Forelimb muscle (tissue), 1 donor: Measurements from ENCODE around the gene NOX3. TPM values are rescaled to one million over a fixed set of nuclear protein-coding genes. Genes with fewer than 3 reads are reported as not detected.

Experiments
- DNase-seq: peaks from one replicate; pipeline ENCODE4 v3.0.0-alpha.2; 2013; ENCODE audit warnings: low read depth
- polyA plus RNA-seq: library from polyadenylated mRNA; unstranded; fragments of 120-200 nt; gene quantifications from one replicate; pipeline ENCODE4 v1.2.1, GENCODE V29; 2013; ENCODE audit not compliant: insufficient read length

Gene NOX3
- polyA plus RNA-seq, 1 donor: not detected

DNA sequence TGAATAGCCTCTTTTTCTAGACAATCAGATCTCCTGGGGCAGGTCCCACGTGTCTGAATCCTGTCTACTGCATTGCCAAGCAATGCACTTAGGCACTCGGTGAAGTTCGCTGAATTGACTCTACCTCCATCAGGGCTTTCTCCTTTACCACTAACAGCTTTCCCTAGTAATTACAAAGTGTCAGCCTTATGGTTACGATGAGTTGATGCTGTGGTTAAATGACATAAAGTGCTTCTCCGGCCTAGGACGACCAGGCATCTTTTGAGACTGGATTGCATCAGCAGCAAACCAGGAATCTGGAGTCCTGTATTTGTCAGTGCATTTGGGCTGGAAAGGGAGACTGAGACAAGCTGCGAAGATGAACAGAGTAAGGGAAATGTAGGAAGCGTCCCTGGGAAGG lies 21.5 kb downstream of the NOX3 start:
- no peak for DNase-seq

DNA sequence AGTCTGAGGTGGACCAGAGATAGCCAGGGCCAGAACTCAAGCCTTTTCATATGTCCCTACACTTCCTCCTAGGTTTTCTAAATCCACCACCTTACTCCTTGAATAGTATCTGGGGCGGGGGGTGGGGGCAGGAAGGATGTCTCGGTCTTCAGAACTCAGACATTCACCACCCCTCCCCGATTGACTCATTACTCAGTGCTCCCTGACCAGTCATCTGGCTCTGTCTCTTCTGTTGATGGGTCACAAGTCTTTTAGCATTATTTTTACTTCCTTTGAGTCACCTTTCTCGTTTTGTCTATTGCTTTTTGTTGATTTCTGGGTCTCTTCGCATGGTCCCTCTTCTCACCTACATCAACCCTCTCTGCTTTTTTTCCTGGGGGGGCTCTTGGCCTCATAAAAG lies 23.3 kb downstream of the NOX3 start:
- no peak for DNase-seq

- no peak for DNase-seq
These were observed 26.2 kb downstream of the NOX3 start for GRCh38 chr6:155429321-155429893.

DNA sequence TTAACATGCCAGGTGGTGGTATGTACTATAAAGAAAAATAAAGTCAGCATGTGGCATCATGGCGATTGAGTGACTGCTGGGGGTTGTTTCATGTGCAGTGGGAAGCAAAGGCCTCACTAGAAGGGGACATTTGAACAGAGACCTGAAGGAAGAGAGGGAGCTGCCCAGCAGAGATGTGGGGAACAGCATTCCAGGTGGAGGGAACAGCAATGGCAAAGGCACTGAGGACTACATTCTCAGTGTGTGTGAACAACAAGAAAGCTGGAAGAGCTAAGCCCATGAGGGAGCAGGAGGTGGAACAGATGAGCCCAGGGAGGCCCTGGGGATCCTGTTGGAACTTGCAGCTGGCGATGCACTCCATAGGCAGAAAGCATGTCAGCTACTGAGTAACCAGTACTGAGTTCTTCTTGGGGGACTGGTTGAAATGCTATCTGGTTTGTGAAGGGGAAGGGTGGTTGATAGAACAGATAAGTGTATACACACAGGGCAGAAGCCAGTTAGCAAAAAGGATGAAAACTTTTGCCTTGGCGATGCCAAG lies 29.2 kb downstream of the NOX3 start:
- DNase-seq: no peak

- no peak for DNase-seq
These were observed 31.5 kb downstream of the NOX3 start for GRCh38 chr6:155424181-155424580.

GRCh38 chr6:155422635-155423034 lies 33.0 kb downstream of the NOX3 start:
- no peak for DNase-seq

- DNase-seq: no peak
These were observed 35.1 kb downstream of the NOX3 start for GRCh38 chr6:155420492-155420891.

DNA sequence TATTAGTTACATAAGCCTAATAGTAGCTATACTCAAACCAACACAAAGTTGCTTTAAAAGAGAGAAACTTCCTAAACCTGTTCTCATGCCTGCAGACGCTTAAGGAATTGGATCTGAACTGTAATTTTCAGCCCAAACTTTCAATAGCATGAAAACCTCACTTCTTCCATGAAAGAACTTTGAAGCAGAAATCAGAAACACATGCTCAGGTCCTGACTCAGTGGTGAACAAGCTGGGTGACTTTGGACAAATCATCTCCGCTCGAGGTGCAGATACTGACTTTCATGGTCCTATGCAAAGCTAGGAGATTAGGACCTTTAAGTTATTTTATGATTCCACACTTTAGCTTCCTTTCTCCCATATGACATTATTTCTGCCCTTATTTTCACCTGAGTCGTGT lies 36.5 kb downstream of the NOX3 start:
- no peak for DNase-seq

GRCh38 chr6:155418017-155418761 lies 37.5 kb downstream of the NOX3 start:
- DNase-seq: no peak

GRCh38 chr6:155417454-155417853 lies 38.2 kb downstream of the NOX3 start:
- no peak for DNase-seq

- no peak for DNase-seq
These were observed 39.7 kb downstream of the NOX3 start for GRCh38 chr6:155415953-155416352.

GRCh38 chr6:155414049-155414448 lies 41.6 kb downstream of the NOX3 start:
- no peak for DNase-seq

- DNase-seq: no peak
These were observed 43.3 kb downstream of the NOX3 start for GRCh38 chr6:155412335-155412734.

DNA sequence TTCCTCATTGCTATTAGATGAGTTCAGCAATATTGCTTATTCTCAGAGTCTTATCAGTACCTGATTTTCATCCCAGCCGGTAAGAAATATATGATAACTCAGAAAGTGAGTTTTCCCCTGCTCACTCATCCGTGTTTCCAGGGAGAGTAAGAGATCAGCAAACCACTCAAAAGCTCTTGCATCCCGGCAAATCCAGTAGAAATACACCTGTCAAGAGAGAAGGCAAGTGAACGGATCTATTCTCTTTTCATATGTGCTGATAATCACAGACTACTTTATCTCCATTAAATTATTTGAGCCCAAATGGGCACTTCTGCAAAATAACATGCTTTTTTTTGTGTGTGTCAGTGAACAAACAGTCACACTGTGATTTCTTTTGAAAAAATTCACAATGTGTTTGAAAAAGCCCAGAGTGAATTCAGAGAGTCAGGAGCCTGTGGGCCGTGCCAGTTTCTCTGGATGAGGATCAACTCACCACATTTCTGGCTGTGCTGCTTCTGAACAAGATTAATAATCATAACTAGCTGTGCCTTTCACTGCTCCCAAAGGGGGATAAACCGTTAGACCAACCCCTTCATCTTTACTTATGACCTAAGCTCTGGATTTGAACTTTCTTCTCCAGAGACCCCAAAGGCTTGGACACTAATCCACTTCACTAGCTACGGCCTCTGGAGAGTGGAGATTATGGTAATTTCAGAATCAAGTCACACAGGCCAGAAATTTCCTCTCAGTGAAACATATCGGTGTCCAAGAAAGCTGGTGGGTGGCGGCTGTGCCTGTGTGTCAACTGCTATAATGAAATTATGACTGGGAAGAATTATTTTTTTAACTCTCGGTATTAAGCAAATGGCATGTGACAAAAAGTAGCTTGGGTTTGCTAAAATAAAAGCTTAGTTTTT lies 44.2 kb downstream of the NOX3 start:
- DNase-seq: no peak

DNA sequence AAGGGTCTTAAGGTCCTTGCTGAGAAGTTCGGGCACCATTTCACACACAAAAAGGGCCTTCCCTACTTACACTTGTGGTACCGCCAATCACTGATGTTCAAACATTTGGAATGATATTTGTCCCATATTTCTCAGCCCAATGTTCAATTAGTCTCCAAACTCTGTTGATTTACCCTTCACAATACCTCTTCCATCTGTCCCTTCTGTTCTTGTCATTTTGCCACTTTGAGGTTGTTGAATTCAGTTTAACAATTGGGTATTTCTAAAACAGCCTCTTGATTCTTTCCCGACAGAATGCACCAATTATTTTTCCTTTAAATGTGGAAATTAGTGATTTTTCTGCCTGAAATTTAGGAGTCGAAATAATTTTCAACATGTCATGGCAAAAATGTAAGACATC lies 46.2 kb downstream of the NOX3 start:
- no peak for DNase-seq

- DNase-seq: no peak
These were observed 46.7 kb downstream of the NOX3 start for GRCh38 chr6:155408981-155409380.

DNA sequence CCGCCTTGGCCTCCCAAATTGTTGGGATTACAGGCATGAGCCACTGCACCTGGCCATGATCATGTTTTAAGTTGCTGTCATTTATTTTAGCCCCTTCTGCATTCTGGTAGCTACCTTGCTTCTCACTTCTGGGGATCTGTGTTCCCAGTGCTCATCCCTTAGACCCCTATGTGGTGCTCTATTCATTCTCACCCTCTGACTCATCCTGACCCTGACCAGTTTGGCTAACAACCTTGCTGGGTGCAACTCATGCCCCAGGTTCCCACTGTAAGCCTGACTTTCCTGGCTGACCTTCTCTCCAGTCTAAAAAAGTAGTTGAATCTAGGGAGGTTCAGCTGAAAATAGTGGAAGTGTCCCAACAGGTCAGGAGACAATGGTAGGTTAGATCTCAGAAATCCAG lies 47.4 kb downstream of the NOX3 start:
- DNase-seq: no peak

DNA sequence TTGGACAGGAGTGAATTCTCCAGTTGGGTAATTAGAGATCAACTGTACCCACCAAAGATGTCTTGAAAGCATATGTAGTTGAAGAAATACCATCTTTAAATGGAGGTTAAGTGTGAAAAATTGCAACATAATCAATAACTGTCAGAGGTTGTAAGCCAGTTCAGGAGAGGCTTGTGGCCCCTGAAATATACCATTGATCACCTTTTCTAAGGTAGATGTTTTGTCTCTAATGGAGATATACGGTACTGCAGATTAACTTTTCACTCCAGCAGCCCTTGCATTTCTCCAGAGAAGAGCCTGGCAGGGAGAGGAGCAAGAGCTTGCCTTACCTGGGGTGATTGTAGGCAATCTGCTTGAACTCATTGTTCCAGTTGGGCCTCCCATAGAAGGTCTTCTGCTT lies 48.8 kb downstream of the NOX3 start:
- no peak for DNase-seq

- DNase-seq: no peak
These were observed 50.7 kb downstream of the NOX3 start for GRCh38 chr6:155404937-155405336.

DNA sequence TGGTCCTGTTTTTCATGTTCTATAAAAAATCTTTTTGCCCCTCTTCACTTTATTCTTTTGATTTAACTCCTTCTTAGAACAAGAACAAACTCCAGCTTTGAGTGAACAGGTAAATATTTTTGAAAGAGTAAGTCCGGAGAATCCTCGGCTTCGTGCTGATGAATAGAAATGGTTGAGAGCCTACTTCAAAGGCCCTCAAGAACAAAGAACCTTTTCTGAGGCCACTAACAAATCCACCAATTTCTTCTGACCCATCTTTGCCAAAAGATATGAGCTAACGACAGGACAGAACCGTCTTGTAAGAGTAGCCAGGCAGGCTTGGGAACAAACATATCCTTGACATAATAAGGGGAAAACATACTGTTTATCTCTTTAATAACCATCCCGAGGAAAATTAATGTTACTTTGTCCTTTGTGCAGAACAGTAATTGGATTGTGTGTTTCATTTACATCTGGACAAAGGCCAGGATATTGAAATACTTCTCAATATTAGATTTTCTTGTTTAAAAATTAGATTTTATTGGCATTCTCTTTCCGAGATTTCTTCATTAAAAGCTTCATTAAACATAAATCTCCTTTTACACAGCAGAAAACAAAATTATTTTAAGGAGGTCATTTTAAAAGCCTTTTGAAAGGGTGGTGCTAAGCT lies 52.9 kb downstream of the NOX3 start:
- no peak for DNase-seq

DNA sequence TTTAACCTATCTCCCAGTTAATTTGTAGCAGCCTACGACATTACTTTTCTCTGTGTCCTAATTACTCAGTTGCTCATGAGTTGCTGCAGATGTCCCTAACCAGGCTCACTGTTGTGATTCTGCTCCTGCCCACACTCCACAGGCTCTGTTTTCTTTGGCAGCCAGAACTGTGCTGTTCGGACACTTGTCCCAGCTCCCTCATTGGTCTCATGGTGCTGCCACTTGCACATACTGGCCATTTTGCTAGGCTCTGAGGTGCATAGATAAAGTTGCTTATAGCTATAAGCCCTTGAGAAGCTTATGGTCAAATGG lies 55.0 kb downstream of the NOX3 start:
- DNase-seq: no peak
